Caki2 (cell line): ENCODE results near the gene CYP2U1. TPM values are rescaled to one million over a fixed set of nuclear protein-coding genes. Genes with fewer than 3 reads are reported as not detected.
"Not testable (repeated sequence)": the region's sequence is repeated elsewhere in the genome, so short reads cannot be mapped to it uniquely, and the experiment has no call there.

Experiments used
- DNase-seq: peaks from one replicate; pipeline ENCODE4 v3.0.0-alpha.2; 2015; ENCODE audit warnings: low read depth
- in situ Hi-C: cut with HindIII; loops from 2 replicates; pipeline ENCODE4 v1.10.0; 2016; ENCODE audit warnings: low sequenced_read_pairs, low pct_unique_long_range_greater_than_20kb, mixed read lengths
- total RNA-seq: library from RNA; depleted of rRNA; stranded (reverse); fragments of >200 nt; shearing (Covaris generic); gene quantifications from 2 replicates; pipeline ENCODE4 v1.2.3, GENCODE V29; 2014; ENCODE audit warnings: low replicate concordance

Gene CYP2U1
- total RNA-seq, 1 experiment from 2014 or later: 3.2 TPM

DNA sequence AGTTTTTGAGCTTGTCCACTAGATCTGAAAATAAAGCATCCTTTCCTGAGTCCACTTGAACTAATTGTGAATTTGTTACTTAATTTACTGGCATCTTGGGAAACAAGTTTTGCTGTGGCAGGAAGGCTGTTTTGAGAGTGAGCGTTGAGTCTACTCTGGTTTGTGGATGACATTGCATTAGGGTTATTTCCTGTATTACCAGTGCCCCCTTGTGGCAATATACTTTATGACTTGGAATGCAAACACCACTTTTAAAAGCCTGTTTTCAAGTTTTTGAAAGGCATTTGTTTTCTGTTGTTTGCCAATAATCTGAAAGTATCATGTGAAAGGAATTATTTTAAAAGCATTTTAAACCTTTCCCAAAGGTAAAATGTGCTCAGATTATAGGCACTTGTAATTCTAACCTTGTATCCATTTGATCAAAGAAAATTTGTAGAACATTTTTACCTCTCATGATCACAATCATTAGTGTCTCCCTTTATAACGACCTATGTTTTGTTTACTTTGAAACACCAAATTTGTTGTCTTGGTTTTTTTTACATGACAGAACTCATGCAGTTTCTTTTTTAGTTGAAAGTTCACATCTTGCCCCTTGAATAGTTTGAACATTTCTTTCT is 18.0 kb upstream of the CYP2U1 start:
- in situ Hi-C loops: no loop called here

GRCh38 chr4:107915220-107915619 is 16.1 kb upstream of the CYP2U1 start:
- in situ Hi-C loops: no loop called here
- no peak for DNase-seq

More for the DNA sequence above, 18.0 kb upstream of the CYP2U1 start:
- peak; percentile 49 for DNase-seq

DNA sequence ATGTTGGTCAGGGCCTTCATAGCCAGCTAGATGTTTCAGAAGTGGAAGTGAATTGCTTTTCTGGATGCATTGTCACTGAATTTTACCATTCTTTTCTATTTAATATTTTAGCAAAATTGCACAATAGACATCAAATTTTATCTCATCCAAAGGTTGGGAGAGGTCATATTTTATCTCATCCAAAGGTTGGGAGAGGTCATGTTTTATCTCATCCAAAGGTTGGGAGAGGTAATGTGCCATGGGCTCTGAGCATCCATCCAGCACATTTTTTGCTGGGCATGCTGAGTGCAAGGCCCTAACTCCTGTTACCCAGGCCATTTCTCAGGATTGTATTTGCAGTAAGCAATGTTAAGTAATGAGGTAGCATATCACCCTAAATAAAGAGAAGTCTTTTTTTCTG is 14.7 kb upstream of the CYP2U1 start:
- in situ Hi-C loops: no loop called here

DNA sequence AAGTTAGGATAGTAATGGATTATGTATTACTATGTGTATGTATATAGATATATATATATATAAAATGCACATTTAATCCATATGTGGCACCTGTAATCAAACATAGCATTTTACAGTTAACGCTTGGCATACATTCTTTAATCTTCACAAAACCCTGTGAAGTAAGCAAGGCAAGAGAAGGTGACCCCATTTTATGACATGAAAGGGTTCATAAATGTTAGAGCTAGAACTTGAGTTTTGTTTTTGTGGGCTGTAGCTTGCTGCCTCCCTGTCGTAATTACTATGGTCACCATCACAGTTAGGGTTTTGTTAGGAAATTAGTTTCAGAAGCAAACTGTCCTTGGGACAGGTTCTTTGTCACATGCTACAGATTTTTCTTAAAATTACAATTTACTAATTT is 13.8 kb upstream of the CYP2U1 start:
- no peak for DNase-seq
- in situ Hi-C loops: no loop called here

More for the DNA sequence above, 14.7 kb upstream of the CYP2U1 start:
- no peak for DNase-seq

- in situ Hi-C loops: no loop called here
- no peak for DNase-seq
These were observed 8.6 kb upstream of the CYP2U1 start for GRCh38 chr4:107922486-107923473.

DNA sequence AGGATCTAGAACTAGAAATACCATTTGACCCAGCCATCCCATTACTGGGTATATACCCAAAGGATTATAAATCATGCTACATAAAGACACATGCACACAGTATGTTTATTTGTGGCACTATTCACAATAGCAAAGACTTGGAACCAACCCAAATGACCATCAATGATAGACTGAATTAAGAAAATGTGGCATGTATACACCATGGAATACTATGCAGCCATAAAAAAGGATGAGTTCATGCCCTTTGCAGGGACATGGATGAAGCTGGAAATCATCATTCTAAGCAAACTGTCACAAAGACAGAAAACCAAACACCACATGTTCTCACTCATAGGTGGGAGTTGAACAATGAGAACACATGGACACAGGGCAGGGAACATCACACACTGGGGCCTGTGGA is 5.6 kb upstream of the CYP2U1 start:
- in situ Hi-C loops, DNase-seq: not testable (repeated sequence)

DNA sequence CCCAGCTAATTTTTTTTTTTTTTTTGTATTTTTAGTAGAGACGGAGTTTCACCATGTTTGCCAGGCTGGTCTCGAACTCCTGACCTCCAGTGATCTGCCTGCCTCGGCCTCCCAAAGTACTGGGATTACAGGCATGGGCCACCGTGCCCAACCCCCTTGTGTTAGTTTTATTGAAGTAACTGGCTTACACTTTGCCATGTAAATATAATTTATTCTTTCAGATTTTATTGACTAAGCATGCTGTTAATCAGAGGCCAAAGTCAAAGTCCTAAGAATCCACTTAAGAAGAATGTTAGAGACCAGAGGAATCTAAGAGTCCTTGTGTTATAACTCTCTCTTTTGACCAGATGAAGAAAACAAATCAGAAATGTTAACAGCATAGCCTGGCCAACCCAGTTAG is 4.5 kb upstream of the CYP2U1 start:
- in situ Hi-C loops, DNase-seq: not testable (repeated sequence)

GRCh38 chr4:107931775-107932321 is 499 bp downstream of the CYP2U1 start:
- in situ Hi-C loops: no loop called here
- DNase-seq: no peak

DNA sequence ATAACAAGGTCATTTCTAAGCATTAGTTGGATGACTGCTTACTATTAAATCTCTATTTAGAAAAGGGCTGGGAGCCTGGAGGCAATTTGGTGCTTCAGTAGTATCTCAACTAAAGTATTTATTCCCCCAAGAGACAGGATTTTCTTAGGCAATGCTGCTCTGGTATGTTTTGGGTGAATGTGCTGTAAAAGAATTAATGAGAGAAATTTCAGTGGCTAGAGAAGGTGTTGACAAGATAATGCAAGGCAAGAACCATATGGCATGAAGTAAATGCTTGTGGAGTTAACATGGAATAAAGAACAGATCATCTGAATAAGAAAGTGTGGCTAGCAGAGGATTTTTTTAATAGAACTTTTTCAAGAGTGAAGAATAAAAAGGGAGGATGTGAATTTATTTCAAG is 3.9 kb downstream of the CYP2U1 start:
- no peak for DNase-seq
- in situ Hi-C loops: no loop called here

- in situ Hi-C loops: no loop called here
These were observed 5.7 kb downstream of the CYP2U1 start for GRCh38 chr4:107937040-107937439.

DNA sequence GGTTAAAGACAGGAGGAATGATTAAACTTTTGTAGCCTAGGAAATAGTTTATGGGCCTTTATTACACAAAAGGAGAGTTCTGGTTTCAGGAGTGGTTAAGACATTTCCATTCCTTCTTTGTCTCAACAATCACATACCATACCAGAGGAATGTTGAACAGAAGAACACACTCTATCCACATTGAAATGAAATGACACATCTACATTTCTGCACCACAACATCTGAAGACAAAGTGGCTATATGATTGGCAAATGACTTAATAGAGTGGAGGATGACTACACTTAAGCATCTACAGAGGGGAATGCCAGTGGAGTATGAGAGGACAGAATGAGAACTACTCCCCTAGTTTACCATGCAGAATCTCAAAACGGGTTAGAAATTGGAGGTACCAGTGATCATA is 8.0 kb downstream of the CYP2U1 start:
- in situ Hi-C loops: no loop called here
- no peak for DNase-seq

More at GRCh38 chr4:107937040-107937439, 5.7 kb downstream of the CYP2U1 start:
- DNase-seq: no peak

DNA sequence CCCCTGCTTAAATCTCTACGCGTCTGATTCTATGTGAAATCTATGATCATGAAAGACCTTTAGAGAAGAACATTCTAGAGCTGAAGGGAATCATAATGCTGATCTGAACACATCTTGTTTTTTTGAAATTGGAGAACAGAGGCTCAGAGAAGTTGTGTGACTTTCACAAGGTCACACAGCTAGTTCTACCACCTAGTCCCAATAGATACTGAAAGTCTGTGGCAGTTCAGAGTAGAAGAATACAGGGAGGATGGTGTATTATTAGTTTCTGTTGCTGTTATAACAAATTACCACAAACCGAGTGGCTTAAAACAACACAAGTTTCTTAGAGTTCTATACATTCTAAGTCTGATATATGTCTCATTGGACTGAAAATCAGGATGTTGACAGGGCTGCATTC is 14.5 kb downstream of the CYP2U1 start:
- no peak for DNase-seq
- in situ Hi-C loops: no loop called here

DNA sequence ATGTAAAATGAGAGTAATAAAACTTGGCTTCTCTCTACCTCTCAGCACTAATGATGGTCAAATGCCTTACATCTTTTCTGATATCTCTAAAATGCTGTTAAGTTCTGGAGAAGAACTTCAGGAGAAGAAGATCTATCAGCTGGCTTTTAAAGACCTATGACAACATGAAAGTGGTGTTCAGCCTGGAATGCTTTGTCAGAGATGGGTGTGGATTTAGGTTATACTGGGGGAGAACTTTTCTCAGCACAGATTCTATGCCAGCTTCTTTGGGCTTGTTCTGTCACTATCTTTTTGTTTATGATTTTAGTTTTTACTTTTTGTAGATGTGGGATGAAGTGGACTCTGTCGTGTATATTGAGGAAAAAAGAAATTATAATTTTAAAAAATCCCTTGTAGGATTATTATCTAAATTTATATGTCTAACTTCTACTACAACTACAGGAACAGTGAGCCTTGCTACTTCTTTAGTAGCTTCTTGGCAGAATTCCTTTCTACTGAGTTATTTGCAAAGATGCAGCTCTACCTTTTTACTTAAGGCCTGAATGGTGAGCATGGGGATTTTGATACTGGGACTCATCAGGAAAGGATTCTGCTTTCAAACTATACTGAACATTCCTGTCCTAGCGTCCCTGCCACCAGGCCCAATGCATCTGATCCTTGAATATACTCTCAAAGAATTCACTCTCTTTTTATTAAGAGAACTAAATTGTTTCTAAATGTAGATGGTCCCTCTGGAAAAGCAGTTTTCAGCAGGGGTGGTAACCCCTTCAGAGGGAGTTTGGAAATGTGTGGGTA is 19.6 kb downstream of the CYP2U1 start:
- no peak for DNase-seq
- in situ Hi-C loops: no loop called here

- in situ Hi-C loops: no loop called here
- DNase-seq: no peak
These were observed 20.2 kb downstream of the CYP2U1 start for GRCh38 chr4:107951551-107951950.

GRCh38 chr4:107956011-107956410 is 24.7 kb downstream of the CYP2U1 start:
- no peak for DNase-seq
- in situ Hi-C loops: no loop called here

- in situ Hi-C loops: no loop called here
- no peak for DNase-seq
These were observed 35.6 kb downstream of the CYP2U1 start for GRCh38 chr4:107966903-107967302.

DNA sequence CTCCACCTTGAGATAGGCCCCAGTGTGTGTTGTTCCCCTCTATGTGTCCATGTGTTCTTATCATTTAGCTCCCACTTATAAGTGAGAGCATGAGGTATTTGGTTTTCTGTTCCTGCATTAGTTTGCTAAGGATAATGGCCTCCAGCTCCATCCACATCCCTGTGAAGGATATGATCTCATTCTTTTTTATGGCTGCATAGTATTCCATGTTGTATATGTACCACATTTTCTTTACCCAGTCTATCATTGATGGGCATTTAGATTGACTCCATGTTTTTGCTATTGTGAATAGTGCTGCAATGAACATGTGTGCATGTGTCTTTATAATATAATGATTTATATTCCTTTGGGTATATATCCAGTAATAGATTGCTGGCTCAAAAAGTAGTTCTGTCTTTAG is 36.2 kb downstream of the CYP2U1 start:
- DNase-seq, in situ Hi-C loops: not testable (repeated sequence)

- in situ Hi-C loops, DNase-seq: not testable (repeated sequence)
These were observed 36.6 kb downstream of the CYP2U1 start for GRCh38 chr4:107967921-107968320.
